PC-9 (cell line): Measurements from ENCODE around the gene SLC16A9. TPM values are rescaled to one million over a fixed set of nuclear protein-coding genes. Genes with fewer than 3 reads are reported as not detected.
A peak's percentile ranks its signal among the peaks of the same experiment; 100 is the strongest.

Experiments
- BruUV-seq: library from RNA; stranded (reverse); fragments of 400-500 nt; replicated peaks from 2 replicates; lab custom pipeline; 2021; lab: Mats Ljungman, UMichigan
- CTCF ChIA-PET: fragments of 300-600 bp; sonication (Branson Sonifier 250); formaldehyde crosslinking; loops from one replicate; lab custom pipeline; 2022; ENCODE audit warnings: antibody characterized with exemption; lab: Charles Lee
- POLR2A ChIA-PET: fragments of 300-600 bp; sonication (Branson Sonifier 250); formaldehyde crosslinking; loops from one replicate; lab custom pipeline; 2022; ENCODE audit warnings: antibody characterized with exemption; ENCODE audit not compliant: unreplicated experiment; lab: Charles Lee
- DNase-seq, 2 experiments: peaks; one replicate each; pipeline versions ENCODE4 v3.0.0 to v3.0.0-alpha.2; 2015 to 2022; ENCODE audit warnings: mixed read lengths in 1 of 2
- H2AFZ ChIP-seq: fragments of 200-600 bp; sonication (generic); 2 replicates; pipeline ENCODE4 v1.8.1; 2017; ENCODE audit warnings: antibody characterized with exemption
- H3F3A ChIP-seq: fragments of 200-600 bp; sonication (generic); 2 replicates; pipeline ENCODE4 v1.8.1; 2017; ENCODE audit warnings: antibody characterized with exemption, mild to moderate bottlenecking, low read depth; ENCODE audit not compliant: insufficient read depth
- H3K27ac ChIP-seq: fragments of 200-600 bp; sonication (generic); 2 replicates; pipeline ENCODE4 v1.6.1; 2016; ENCODE audit warnings: mixed run types
- H3K27me3 ChIP-seq: fragments of 200-600 bp; sonication (generic); 2 replicates; pipeline ENCODE4 v1.6.1; 2016; ENCODE audit warnings: low read depth, mixed run types; ENCODE audit not compliant: insufficient read depth
- H3K36me3 ChIP-seq: fragments of 200-600 bp; sonication (generic); 2 replicates; pipeline ENCODE4 v1.6.1; 2016; ENCODE audit warnings: low read depth, mixed run types
- H3K4me1 ChIP-seq: fragments of 200-600 bp; sonication (generic); replicated peaks from 2 replicates; pipeline ENCODE4 v1.6.1; 2016; ENCODE audit warnings: mixed run types; ENCODE audit not compliant: insufficient read depth
- H3K4me2 ChIP-seq: fragments of 200-600 bp; sonication (generic); 2 replicates; pipeline ENCODE4 v1.6.1; 2017; ENCODE audit warnings: mixed run types
- H3K4me3 ChIP-seq: fragments of 200-600 bp; sonication (generic); 2 replicates; pipeline ENCODE4 v1.6.1; 2016; ENCODE audit warnings: mixed run types
- H3K79me2 ChIP-seq: fragments of 200-600 bp; sonication (generic); 2 replicates; pipeline ENCODE4 v1.6.1; 2017; ENCODE audit warnings: low read depth, mixed run types
- H3K9me2 ChIP-seq: fragments of 200-600 bp; sonication (generic); 2 replicates; pipeline ENCODE4 v1.8.1; 2017; ENCODE audit warnings: mild to moderate bottlenecking; ENCODE audit not compliant: insufficient read depth
- H3K9me3 ChIP-seq: fragments of 200-600 bp; sonication (generic); 2 replicates; pipeline ENCODE4 v1.8.1; 2016; ENCODE audit warnings: low read depth; ENCODE audit not compliant: insufficient read depth
- H4K20me1 ChIP-seq: fragments of 200-600 bp; sonication (generic); 2 replicates; pipeline ENCODE4 v1.8.1; 2017; ENCODE audit not compliant: insufficient read depth
- CTCF ChIP-seq: fragments of 200-600 bp; sonication (generic); conservative IDR thresholded peaks from 2 replicates; pipeline ENCODE4 v1.6.1; 2017; ENCODE audit warnings: mixed run types, antibody characterized with exemption, mild to moderate bottlenecking, moderate library complexity
- EZH2 ChIP-seq: fragments of 200-600 bp; sonication (generic); IDR thresholded peaks from 2 replicates; pipeline ENCODE4 v1.8.0; 2017; ENCODE audit warnings: antibody characterized with exemption, low read depth
- intact Hi-C: fragments of 100-400 bp; cut with micrococcal nuclease; formaldehyde crosslinking; loops from one replicate; pipeline ENCODE4 v1.10.0; 2022; ENCODE audit not compliant: unreplicated experiment
- total RNA-seq: library from RNA; stranded (reverse); gene quantifications from 2 replicates; pipeline ENCODE4 v1.2.3, GENCODE V29; 2021

SLC16A9 gene
- total RNA-seq, 1 experiment from 2014 or later: not detected

GRCh38 chr10:59628456-59628855, 81.2 kb downstream of the SLC16A9 start:
- Histone ChIP-seq H2AFZ (no peak overlapping the region), H3K9me2 (no peaks in the 10 kb centered on the region), H3K27ac (no peak overlapping the region), H3K36me3 (no peaks in the 10 kb centered on the region), H3K4me1 (no peaks in the 10 kb centered on the region), H4K20me1 (no peaks in the 10 kb centered on the region), H3K79me2 (no peaks in the 10 kb centered on the region), H3K4me3 (no peak overlapping the region), H3K4me2 (no peak overlapping the region), H3F3A (no peaks in the 10 kb centered on the region; the same call in 1 of the 2 replicates), H3K27me3 (0 out of 2 replicates have a peak, but pooled peaks cover 5% of the 10 kb centered on the region), H3K9me3 (no peaks in the 10 kb centered on the region)
- no TSS peak for BruUV-seq
- ChIA-PET CTCF (no interaction called here), POLR2A (no interaction called here)
- intact Hi-C loops: loop anchor here (5.0 kb wide), 2 partner anchors 474 to 1019 kb away; no protein-coding TSS in a partner anchor
- no peak for DNase-seq
- TF ChIP-seq EZH2: no peak
- no peak for TF ChIP-seq CTCF

GRCh38 chr10:59627366-59628018, 82.2 kb downstream of the SLC16A9 start:
- H3K4me2 ChIP-seq: no peak overlapping the region
- no peaks in the 10 kb centered on the region; the same call in 1 of the 2 replicates for H3F3A ChIP-seq
- H3K9me2 ChIP-seq: no peaks in the 10 kb centered on the region
- no peak overlapping the region for H3K4me3 ChIP-seq
- no TSS peak for BruUV-seq
- ChIA-PET POLR2A (no interaction called here), CTCF (no interaction called here)
- no peaks in the 10 kb centered on the region for H3K36me3 ChIP-seq
- no peaks in the 10 kb centered on the region for H3K9me3 ChIP-seq
- no peaks in the 10 kb centered on the region for H4K20me1 ChIP-seq
- no peaks in the 10 kb centered on the region for H3K4me1 ChIP-seq
- no peak overlapping the region for H3K27ac ChIP-seq
- H3K79me2 ChIP-seq: no peaks in the 10 kb centered on the region
- TF ChIP-seq CTCF (no peak), EZH2 (no peak)
- H2AFZ ChIP-seq: no peak overlapping the region
- 0 out of 2 replicates have a peak, but pooled peaks cover 5% of the 10 kb centered on the region for H3K27me3 ChIP-seq
- no peak for DNase-seq
- intact Hi-C loops: loop anchor here (5.0 kb wide), 2 partner anchors 475 to 1020 kb away; no protein-coding TSS in a partner anchor

- no TSS peak for BruUV-seq
- Histone ChIP-seq H3K9me3 (no peaks in the 10 kb centered on the region), H3K4me3 (no peak overlapping the region), H3F3A (no peaks in the 10 kb centered on the region; the same call in 1 of the 2 replicates), H3K4me1 (no peaks in the 10 kb centered on the region), H3K27ac (no peak overlapping the region), H3K4me2 (peak overlapping the region; percentile 9; the same call in 1 of the 2 replicates), H4K20me1 (no peaks in the 10 kb centered on the region), H3K9me2 (no peaks in the 10 kb centered on the region; the same call in 1 of the 2 replicates), H3K79me2 (no peaks in the 10 kb centered on the region), H3K27me3 (0 out of 2 replicates have a peak, but pooled peaks cover 5% of the 10 kb centered on the region), H2AFZ (no peak overlapping the region), H3K36me3 (no peaks in the 10 kb centered on the region)
- ChIA-PET CTCF (interaction anchor here (0.6 to 0.9 kb wide), 3 partner anchors 21 to 275 kb away, joined by 3 to 4 read pairs (median 3); no protein-coding TSS in a partner anchor), POLR2A (interaction anchor here (0.7 kb wide), 1 partner anchor 45 kb away, joined by 3 read pairs; no protein-coding TSS in a partner anchor)
- DNase-seq: no peak
- intact Hi-C loops: loop anchor here (1.0 to 5.0 kb wide), 9 partner anchors 183 to 1021 kb away; partner anchors contain the start of gene CCDC6
- TF ChIP-seq EZH2: no peak
- TF ChIP-seq CTCF: no peak
Observed at GRCh38 chr10:59626523-59626869, 83.2 kb downstream of the SLC16A9 start.
